GM18907 (cell line): ENCODE data around the gene DHRSX.
"Not testable (repeated sequence)": the region's sequence is repeated elsewhere in the genome, so short reads cannot be mapped to it uniquely, and the experiment has no call there.

ENCODE experiments used
- ATAC-seq: cut with Tn5 transposase; IDR thresholded peaks from one replicate; pipeline ENCODE4 v1.9.1; 2021; ENCODE audit warnings: mild to moderate bottlenecking, moderate library complexity; ENCODE audit not compliant: unreplicated experiment

Gene DHRSX

DNA sequence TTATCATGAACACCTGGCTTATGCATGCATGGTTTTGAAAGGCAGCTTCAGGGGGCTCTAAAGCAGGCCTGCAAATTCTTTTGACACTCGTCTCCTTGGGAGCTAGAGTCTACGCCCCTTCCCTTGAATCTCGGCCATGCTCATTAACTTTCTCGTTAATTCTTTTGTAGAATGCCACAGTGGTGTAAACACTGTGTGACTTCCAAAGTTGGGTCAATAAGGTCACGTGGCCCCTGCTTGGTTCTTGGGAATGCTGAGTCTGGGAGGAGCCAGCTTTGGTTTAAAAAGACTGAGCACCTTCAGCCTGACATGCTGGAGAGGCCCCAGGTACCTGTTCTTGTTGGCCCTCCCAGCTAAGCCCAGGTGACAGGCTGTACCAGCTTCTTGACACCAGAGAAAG is 228.4 kb downstream of the DHRSX start:
- no peak for ATAC-seq

DNA sequence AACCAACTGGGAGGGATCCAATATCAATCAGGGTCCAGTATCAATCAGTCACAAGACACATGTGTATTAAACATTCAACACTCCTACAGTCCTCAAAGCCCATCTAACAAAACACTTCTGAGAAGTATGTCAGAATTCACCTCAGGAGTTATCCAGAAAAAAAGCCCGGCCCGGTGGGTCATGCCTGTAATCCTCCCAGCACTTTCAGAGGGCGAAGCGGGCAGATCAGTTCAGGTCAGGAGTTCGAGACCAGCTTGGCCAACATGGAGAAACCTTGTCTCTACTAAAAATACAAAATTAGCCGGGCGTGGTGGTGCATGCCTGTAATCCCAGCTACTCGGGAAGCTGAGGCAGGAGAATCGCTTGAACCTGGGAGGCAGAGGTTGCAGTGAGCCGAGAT is 229.2 kb downstream of the DHRSX start:
- ATAC-seq, result not testable (repeated sequence)

DNA sequence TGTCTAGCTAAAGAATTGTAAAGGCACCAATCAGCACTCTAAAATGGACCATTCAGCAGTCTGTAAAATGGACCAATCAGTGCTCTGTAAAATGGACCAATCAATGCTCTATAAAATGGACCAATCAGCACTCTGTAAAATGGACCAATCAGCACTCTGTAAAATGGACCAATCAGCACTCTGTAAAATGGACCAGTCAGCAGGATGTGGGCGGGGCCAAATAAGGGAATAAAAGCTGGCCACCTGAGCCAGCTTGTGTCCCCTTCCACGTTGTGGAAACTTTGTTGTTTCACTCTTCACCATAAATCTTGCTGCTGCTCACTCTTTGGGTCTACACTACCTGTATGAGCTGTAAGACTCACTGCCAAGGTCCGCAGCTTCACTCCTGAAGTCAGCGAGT is 230.0 kb downstream of the DHRSX start:
- not testable (repeated sequence) for ATAC-seq

DNA sequence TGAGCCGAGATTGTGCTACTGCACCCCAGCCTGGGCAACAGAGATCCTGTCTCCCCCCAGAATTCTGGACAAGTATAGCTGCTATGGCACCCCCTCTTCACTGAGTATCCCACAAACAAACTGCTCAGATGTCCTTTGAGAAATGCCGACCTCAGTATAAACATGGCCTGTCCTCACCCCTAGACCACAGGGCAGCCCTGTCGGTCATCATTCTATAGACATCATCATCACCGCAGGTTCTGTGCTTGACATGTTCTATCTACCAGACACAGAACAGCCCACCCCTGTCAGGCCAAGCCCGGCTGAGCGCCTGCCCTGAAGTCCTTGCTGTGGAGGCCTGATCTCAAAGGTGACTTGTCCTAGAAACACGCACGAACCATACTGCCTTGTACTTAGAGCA is 232.9 kb downstream of the DHRSX start:
- ATAC-seq, result no peak

DNA sequence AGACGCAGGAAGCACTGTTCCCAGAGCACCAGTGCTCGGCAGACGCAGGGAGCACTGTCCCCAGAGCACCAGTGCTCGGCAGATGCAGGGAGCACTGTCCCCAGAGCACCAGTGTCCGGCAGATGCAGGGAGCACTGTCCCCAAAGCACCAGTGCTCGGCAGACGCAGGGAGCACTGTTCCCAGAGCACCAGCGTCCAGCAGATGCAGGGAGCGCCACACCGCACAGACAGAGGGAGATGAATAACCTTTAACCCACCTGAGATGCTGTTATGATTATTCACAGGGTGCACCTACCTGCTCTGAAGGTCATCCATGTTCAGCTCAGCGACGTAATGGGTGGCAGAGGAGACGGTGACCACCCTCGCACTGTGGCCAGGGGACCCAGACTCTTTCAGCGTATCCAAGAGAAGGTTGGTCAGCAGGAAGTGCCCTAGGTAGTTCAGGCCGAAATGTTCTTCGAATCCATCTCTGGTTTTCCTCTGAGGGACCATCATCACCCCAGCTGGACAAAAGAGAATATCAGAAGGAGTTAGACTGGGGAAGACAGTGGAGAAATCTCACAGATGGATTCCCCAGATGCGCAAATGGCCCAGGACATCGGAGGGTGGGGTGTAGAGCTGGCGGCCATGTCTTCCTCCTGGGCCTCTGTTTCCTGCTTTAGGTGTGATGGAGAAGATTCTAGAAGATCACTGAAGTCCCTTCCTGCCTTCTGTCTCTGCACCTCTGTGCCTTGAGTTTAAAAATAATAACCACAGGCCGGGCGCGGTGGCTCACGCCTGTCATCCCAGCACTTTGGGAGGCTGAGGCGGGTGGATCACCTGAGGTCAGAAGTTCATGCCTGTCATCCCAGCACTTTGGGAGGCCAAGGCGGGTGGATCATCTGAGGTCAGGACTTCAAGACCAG is 234.1 kb downstream of the DHRSX start:
- ATAC-seq, result no peak

DNA sequence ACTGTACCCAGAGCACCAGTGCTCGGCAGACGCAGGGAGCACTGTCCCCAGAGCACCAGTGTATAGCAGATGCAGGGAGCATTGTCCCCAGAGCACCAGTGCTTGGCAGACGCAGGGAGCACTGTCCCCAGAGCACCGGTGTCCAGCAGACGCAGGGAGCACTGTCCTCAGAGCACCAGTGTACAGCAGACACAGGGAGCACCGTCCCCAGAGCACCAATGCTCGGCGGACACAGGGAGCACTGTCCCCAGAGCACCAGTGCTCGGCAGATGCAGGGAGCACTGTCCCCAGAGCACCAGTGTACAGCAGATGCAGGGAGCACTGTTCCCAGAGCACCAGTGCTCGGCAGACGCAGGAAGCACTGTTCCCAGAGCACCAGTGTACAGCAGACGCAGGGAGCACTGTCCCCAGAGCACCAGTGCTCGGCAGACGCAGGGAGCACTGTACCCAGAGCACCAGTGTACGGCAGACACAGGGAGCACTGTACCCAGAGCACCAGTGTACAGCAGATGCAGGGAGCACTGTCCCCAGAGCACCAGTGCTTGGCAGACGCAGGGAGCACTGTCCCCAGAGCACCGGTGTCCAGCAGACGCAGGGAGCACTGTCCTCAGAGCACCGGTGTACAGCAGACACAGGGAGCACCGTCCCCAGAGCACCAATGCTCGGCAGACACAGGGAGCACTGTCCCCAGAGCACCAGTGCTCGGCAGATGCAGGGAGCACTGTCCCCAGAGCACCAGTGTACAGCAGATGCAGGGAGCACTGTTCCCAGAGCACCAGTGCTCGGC is 234.9 kb downstream of the DHRSX start:
- not testable (repeated sequence) for ATAC-seq

DNA sequence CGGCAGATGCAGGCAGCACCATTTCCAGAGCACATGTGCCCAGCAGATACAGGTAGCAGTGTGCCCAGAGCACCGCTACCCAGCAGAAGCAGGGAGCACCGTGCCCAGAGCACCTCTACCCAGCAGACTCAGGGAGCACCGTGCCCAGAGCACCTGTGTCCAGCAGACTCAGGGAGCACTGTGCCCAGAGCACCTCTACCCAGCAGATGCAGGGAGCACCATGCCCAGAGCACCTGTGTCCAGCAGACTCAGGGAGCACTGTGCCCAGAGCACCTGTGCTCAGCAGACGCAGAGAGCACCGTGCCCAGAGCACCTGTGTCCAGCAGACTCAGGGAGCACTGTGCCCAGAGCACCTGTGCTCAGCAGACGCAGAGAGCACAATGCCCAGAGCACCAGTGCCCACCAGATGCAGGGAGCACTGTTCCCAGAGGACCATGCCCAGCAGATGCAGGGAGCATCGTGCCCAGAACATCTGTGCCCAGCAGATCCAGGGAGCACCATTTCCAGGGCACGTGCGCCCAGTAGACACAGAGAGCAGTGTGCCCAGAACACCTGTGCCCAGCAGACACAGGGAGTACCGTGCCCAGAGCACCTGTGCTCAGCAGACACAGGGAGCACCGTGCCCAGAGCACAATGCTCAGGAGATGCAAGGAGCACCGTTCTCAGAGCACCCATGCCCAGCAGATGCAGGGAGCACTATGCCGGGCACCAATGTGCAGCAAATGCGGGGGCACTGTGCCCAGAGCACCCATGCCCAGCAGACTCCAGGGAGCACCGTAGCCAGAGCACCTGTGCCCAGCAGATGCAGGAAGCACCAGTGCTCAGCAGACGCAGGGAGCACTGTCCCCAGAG is 236.4 kb downstream of the DHRSX start:
- ATAC-seq, result no peak

DNA sequence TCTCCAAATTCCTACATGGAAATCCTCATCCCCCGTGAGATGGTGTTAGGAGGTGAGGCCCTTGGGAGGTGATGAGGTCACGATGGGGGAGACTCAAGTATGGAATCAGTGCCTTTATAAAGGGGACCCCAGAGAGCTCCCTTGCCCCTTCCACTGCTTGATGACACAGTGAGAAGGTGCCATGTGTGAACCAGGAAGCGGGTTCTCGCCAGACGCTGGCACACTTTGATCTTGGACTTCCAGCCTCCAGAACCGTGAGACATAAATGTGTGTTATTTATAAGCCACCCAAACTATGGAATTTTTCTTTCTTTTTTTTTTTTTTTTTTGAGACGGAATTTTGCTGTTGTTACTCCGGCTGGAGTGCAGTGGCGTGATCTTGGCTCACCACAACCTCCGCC is 237.6 kb downstream of the DHRSX start:
- no peak for ATAC-seq

DNA sequence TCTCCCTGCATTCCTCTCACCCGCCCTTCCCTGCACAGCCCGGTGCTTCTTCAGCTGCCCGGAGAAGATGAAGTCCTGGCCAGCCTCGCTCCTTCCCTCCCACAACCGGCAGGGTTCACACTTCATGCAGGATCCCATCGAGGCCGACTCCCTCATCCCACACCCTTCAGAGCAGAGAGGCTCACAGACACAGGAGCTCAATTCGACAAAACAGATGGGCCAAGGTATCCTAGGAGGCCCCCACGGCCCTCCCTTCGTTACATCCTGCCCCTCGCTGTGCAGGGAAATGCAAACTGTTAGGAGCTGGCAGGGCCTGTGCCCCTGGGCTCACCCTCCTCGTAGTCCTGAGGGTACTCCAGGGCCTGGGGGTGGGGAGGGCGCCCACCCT is 238.1 kb downstream of the DHRSX start:
- ATAC-seq, result no peak

DNA sequence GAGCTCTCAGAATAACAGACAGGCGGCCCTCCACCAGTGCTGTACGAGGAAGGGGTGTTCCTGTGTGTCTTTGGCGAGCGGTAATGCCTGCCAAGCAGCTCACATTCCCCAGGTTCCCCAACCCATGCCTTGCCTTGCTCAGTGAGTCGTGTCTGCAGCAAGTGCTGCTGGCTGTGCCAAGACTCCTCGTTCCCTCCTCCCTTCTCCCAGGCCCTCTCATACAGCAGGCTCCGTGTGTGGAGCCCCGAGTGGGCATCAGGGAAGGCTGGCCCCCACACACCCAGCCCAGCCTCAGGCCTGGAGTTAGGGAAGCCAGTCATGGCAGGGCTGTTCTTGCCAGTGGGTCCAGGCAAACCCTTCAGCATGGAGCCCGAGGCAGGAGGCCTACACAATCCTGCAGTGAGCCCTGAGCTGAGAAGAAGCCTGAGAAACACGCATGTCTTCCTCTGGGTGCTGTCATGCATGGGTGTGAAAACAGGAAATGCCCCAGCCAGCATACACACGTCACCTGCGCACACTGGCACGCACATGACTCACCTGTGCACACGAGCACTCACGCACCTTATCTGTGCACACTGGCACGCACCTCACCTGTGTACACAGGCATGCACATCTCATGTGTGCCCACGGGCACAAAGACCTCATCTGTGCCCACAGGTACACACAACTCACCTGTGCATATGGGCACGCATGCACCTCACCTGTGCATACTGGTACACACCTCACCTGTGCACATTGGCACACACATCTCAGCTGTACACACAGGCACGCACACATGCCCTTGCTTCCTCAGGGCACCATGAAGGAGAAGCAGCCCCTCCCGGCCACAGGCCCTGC is 238.7 kb downstream of the DHRSX start:
- no peak for ATAC-seq

DNA sequence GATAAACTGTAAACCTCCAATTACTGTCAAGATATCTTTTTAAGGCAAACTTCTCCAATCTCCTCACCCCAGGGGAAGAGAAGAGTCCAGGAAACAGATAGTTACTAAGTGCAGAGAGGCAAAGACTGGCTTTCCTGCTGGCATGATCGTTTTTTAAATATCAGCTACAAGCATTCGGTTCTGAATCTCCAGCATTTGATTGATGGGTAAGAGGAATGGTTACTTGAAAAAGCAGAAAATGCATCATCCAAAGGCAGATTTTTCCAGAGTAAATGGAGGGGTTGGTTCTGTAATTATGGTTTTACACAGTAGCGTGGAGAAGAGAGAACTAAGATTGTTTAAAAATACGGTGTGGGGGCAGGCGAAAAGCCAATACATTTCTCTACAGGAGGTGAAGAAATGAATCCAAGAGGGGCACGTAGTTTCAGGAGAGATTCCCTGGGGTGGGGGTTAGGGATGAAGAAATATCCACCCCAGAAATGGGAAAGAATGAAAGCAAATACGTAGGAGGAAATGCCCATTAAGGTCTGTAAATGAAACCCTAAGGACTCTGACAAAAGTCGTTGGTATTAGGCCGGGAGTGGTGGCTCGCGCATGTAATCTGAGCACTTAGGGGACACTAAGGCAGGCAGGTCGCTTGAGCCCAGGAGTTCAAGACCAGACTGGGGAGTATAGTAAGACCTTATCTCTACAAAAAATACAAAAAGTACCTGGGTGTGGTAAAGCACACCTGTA is 248.3 kb downstream of the DHRSX start:
- no peak for ATAC-seq

DNA sequence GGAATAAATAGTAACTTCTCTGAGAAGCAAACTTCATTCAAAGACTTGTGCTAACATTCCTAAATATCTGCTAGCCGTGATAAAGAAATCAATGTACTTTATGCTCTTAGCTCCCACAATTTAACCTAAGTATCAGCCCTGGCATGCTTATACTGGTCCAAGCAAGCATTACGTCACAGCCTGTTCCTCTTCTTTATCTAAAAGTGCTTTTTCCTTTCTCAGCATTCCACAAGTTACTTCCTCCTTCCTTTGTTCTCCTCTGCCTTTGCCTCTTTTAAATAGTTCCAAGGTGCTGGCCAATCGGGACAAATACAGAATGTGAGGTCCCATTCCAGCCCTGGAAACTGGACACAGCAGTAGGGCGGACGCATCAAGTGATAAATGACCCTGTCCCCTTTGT is 249.6 kb downstream of the DHRSX start:
- ATAC-seq, result no peak

DNA sequence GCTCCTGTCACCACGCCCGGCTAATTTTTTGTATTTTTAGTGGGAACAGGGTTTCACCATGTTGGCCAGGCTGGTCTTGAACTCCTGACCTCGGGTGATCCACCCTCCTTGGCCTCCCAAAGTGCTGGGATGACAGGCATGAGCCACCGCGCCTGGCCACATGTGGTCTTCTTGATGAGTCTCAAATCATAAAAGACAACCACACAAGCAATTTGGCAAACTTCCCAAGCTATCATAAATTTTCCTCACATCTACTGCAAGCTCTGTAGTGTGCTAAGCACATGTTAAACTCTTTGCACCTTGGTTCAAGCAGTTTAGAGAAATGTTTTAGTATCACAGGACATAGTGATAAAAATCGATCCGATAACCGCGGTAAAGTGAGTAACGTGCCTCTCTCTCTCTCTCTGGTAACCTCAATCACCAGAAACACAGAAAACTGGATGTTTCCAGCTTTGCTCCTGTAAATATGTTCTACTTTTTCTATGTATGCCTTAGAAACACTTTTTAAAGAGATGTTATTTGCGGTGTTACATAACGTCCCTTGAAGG is 256.8 kb downstream of the DHRSX start:
- no peak for ATAC-seq

DNA sequence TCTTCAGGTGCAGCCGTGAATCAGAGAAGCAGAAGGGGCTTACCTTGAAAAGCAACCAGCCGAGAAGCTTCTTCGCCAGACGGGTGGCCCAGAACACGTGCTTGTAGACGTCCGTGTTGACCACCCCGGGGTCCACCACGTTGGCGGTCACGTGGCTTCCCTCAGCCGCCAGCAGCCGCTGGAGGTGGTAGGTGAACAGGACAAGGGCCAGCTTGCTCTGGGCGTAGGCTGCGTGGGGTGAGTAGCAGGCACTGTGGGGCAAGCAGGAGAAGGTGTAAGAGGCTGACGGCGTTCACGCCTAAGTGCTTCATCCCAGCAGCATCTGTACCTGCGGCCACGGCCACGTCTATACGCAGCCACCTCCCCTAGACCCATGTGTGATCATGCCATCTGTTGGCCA is 257.8 kb downstream of the DHRSX start:
- no peak for ATAC-seq

DNA sequence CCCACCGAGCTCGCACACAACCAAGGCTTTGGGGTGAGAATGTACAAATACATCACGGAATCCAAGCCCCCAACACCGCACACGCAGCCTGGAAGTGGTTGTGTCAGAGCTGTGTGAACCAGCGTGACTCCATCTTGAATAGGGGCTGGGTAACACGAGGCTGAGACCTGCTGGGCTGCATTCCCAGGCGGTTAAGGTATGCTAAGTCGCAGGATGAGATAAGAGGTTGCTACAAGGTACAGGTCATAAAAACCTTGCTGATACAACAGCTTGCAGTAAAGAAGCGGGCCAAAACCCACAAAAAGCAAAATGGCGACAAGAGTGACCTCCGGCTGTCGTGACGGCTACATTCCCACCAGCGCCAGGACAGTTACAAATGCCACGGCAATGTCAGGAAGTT is 258.4 kb downstream of the DHRSX start:
- ATAC-seq, result no peak

DNA sequence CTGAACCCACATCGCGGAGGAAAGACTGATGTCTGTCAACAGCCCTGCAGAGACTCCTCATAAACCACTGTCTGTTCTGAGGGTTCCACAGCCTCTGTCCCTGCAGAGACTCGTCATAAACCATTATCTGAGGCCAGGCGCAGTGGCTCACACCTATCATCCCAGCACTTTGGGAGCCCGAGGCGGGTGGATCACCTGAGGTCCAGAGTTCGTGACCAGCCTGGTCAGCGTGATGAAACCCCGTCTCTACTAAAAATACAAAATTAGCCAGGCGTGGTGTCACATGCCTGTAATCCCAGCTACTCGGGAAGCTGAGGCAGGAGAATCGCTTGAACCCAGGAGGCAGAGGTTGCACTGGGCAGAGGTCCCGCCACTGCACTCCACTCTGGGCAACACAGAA is 259.3 kb downstream of the DHRSX start:
- not testable (repeated sequence) for ATAC-seq

DNA sequence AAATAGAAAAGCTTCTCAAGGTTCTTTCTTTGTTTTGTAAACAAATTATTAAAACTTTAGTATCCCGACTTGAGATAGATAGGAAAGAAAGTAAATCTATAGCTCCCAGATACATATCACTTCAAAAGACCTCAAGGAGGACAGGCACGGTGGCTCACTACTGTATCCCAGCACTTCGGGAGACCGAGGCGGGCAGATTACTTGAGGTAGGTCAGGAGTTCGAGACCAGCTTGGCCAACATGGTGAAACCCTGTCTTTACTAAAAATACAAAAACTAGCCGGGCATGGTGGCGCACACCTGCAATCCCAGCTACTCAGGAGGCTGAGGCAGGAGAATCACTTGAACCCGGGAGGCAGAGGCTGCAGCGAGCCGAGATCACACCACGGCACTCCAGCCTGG is 260.0 kb downstream of the DHRSX start:
- not testable (repeated sequence) for ATAC-seq

DNA sequence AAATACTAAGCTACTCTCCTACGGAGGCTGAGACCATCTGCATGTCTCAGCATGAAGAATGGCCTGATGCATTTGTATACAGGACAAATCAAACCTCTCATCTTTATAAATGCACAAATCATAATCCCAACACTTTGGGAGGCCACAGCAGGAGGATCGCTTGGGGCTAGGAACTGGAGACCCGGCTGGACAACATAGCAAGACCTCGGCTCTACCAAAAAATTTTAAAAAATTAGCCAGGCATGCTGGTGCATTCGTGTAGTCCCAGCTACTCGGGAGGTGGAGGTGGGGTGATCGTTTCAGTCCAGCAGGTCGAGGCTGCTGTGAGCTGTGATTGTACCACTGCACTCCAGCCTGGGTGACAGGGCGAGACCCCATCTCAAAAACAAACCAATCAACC is 262.8 kb downstream of the DHRSX start:
- no peak for ATAC-seq

DNA sequence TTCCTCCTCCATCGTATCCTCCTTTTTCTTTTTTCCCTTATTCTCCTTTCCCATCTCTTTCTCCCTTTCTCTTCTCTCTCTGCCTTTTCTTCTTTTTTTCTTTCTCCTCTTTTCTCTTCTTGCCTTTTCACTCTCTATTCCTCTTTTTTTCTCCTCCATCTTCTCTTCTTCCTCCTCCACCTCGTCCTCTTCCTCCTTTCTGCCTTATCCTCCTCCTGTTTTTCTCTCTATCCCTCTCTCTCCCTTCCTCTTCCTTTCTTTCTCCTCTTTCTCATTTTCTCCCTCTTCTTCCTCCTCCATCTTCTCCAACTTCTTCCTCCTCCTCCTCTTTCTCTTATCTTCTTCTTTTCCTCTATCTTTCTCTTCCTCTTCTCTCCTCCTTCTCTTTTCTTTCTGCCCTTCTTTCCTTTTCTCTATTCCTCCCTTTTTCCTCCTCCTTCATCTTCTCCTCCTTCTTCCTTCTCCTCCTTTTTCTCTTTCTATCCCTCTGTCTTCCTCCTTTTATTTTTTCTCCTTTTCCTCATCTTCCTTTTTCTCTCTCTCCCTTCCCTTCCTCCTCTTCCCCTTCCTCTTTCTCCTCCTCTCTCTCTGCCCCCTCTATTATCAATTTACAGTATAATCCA is 269.1 kb downstream of the DHRSX start:
- no peak for ATAC-seq
